NCI-H1436 treated with DMSO at 0.1 percent for 48 hours (cell line): ENCODE data around the gene BBS4.

ENCODE experiments used
- DNase-seq: peaks from one replicate; lab custom pipeline; 2025; lab: John Stamatoyannopoulos, UW

Gene BBS4

DNA sequence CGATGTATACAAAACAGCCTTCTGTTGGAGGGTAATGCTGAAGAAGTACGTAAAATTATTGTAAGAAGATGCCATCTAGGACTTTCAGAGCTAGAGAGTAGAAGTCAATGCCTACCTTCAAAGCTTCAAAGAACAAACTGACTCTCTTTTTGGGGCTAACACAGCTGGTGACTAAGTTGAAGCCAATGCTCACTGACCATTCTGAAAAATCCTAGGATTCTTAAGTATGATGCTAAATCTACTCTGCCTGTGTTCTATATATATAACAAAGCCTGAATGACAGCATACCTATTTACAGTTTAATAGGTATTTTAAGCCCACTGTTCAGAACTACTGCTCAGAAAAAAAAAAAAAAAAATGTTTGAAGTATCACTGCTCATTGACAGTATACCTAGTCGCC is 78.6 kb downstream of the BBS4 start:
- DNase-seq = no peak

DNA sequence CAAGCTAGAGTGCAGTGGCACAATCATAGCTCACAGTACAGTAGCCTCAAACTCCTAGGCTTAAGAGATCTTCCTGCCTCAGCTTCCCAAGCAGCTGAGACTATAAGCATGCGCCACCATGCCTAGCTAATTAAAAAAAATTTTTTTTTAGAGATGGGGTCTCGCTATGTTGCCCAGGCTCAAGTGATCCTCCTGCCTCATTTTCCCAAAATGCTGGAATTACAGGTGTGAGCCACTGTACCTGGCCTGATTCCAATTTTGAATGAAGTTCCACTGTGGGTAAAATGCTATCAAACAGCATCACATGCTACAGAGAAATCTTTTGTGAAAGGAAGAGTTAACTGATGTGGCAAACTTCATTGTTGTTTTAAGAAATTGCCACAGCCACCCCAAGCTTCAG is 80.0 kb downstream of the BBS4 start:
- DNase-seq = no peak

DNA sequence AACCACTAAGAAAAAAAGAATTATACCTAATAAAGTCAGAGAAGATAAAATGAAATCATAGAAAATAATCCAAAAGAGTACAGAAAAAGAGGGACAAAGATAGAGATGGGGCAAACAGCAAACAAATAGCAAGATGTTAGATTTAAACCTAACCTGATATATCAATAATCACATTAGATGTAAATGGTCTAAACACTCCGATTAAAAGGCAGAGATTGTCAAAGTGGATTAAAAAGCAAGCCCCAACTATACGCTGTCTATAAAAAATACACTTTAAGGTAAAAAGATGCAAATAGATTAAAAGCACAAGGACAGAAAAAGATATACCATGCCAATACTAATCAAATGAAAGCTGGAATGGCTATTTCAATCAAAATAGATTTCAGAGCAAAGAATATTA is 80.8 kb downstream of the BBS4 start:
- DNase-seq = no peak

DNA sequence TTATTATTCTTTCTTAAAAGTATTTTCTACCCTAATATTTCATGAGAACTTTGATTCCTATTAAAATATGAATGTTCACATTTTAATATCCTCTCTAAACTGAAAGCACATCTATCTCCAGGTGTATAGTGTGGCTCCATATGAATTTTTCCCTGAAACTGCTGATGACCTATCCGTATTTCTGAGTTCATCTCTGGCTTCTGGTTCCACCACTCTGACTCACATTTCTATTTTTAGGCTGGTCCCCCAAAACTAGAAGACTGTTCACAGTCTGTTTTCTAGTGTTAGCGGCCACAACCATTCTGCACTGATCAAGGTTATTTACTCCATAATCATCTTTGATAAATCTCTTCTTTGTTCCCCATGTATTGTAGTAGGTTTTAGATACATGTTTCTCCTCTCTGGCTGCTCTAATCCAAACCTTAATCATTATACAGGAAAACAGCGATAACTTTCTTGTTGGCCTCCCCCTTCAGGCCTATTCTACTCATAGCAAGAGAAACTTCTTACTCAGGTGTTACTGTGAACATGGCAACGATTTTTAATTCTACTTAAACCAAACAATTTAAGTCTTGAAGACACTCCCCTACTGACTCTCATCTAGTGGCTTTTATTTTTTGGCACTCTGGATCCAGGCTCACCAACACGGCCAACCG is 84.8 kb downstream of the BBS4 start:
- no peak for DNase-seq

DNA sequence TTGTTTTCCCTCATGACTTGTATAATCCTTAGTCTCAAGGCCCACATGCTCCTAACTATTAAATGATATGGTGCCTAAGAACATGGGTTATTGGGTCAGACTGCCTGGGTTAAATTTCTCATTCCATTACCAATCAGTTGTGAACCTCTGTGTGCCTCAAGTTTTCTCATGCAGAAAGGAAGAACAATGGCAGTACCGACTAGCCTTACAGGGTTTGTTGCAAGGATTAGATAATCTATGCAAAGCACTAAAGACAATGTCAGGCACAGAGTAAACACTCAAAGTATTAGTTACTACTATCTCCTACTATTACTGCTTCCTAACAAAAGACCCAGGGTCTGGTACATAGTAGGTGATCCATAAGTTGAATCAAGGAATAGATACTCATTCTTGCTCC is 85.3 kb downstream of the BBS4 start:
- no peak for DNase-seq

DNA sequence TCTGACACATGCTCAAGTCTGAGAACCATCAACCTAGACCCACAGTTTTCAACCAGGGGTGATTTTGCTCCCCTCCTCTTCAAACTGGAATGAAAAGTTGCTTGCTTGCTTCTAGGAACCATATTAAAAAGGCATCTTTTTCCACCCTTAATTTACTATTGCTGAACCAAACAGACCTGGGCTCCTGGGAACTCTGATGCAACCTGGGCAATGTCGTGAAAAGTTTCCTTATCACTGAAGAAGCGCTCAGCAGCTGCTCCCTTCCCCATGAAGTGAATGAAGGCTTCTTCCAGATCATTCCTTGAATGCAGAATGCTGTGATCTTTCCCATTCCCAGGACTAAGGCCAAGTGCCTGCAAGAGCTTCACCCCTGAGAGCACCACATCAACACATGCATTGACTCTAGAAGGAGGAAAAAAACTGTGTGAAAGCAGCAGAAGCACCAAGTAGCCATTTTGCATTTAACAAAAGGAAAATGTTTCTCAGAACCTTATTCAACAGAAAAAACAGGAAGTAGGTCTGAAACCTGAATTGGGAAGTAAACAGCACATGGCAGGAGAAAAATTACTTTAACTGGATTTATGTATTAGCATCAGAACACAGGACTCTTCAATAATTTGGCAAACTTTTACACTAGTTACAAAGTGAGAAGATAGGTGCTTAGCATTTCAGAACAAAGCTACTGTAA is 88.8 kb downstream of the BBS4 start:
- no peak for DNase-seq

DNA sequence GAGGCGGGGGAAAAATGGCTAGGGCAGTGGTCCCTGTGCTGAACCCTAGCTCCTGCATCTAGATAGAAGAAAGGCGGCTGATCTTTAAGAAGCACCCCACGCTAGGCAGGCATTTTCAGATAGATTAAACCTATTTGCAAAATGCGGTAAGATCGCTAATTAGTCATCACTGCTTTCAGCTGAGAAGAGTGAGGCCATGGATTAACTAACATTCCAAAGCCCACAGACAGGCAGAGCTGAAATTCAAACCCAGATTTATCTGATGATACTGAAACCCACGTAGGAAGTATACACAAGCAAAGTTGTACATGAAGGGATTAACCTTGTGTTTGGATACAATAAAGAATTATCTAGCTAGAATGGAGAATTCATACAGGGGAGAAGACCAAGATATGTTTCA is 92.8 kb downstream of the BBS4 start:
- no peak for DNase-seq

DNA sequence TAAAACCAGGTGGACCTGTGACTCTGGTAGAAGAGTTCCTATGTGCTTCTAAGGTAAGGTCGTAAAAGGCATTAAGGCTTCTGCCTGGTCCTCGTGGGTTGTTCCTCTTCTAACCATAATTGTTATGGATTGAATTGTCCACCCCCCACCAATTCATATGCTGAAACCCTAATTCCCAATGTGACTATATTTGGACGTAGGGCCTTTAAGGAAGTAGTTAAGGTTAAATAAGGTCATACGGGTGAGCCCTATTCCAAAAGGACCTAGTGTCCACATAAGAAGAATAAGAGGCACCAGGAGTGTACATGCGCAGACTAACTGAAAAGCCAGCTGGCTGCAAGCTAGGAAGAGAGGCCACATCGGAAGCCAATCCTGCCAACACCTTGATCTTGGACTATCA is 95.6 kb downstream of the BBS4 start:
- DNase-seq = no peak

DNA sequence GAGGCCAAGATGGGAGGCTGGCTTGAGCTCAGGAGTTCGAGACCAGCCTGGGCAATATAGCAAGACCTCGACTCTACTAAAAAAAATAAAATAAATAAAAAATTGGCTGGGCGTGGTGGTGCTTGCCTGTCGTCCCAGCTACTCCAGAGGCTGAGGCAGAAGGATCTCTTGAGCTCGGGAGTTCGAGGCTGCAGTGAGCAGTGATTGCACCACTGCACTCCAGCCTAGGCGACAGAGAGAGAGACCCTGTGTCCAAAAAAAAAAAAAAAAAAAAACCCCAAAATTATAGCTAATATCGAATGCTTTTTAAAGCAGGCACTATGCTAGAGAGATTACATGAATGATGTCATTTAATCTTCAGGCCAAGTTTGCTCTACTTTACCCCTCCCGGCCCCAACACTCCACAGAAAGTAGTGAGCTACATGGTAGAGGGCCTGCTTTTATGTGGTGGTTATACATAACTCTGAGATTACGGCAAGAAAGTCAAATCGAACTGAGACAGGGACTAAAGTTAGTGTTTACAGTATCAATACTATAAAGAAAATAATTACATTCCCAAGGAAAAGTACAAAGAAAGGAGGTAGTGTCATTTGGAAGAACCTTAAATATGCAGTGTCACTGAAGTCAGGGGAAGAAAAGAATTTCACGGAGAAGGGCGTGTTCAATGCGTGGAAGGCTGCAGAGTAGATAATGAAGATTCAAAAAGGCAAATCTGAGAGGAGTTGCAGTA is 96.4 kb downstream of the BBS4 start:
- DNase-seq = no peak

DNA sequence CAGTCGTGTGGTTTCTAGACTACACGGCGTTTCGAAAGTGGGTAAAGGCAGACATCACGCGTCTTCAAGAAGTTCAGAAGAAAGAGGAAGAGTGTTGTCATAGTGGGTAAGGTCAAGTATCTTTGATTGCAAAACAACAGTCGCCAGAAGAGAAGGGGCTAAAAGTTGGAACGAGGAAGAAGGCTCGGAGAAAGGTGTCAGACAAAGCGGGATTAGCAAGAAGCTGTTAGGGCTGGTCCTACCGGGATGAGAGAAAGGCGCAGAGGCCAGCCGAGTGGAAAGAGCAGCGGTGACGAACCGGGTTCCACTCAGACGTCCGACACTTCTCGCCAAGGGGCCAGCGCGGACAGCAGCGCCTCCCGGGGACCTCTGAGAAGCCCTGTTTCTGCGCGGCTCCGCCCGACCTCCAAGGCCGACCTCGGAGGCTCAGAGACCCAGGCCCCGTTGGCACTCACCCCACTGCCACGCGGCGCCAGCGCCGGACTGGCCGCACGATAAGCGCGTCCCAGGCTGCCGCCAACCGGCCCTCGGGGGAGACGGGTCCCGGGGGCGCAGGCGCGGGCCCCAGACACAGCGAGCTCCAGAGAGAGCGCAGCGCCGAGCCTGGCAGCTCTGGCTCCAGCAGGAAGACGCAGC is 97.1 kb downstream of the BBS4 start:
- DNase-seq = no peak

DNA sequence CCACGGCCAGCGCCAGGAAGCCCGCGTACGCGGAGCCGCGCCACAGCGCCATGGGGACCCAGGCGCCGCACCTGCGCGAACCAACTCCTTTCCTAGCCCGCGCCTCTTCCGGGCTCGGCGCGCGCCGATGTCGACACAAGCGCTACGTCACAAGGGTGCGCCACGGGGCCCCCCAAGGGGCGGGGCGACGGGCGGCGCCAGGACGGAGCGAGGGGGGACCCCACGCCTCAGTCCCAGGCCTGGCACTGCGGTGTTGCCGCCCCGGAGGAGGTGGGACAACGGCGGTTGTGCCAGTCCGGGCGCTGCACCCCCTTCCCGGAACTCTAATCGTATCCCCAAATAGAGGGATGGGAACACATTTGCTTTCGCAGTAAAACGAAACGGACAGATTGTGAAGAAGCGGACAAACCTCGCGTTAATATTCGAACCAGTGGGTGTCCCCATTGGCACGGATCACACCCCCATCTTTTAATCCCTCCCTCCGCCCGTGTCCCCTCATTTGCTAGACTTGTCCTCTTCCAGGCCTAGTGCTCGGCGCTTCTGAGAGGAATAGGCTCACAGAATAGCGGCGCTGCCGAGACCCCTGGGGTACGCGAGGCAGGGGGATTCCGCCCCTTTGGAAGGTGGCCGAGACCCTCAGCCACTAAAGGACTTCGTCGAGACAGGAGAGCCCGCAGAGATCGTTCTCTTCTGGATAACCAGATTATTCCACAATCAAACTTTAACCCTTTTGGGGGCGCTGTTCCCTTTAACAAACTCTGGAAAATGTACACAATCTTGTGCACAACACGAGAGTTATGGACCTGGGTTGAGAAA is 97.8 kb downstream of the BBS4 start, which contains the start of gene ADPGK:
Gene ADPGK (minus strand): TSS at position 119 of the 816 bp plus-strand sequence. CDS start 67 bp downstream, at position 52.
- DNase-seq = peak; percentile 59

DNA sequence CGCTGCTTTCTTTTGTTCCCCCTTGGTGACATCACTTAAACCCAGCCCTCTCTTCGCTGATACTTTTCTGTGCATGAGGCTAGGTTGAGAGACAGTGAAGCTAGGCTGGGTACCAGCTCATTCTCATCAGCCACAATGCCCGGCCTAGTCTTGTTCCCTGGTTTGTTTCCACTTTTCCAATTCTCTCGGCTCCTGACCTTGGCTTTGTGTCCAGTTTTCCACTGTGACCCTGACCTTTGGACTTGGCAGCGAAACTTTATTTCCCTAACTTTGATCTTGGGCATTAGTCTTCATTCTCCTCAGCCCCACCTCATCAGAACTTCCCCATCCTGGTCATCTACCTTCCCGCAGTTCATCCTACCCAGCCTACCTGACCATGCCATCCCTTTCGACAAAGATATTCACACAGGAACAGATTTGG is 98.5 kb downstream of the BBS4 start:
- no peak for DNase-seq

DNA sequence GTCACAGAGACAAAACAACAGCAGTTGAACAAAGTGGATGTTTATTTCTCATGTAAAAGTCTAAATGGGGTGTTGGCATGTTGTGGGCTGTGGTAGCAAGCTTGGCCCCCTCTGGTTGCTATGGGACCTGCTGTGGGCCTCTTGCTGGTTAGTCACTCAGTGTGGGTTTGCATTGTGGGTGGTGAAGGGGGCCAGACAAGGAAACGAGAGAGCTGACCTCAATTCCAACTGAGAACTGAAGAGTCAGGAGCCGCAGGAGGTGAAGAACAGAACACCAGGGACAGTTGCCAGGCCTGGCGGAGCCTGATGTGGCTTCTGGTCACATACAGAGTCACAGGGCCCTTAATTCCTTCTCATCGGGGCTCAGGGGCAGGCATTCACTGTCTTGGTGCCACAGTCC is 99.4 kb downstream of the BBS4 start:
- DNase-seq = no peak

DNA sequence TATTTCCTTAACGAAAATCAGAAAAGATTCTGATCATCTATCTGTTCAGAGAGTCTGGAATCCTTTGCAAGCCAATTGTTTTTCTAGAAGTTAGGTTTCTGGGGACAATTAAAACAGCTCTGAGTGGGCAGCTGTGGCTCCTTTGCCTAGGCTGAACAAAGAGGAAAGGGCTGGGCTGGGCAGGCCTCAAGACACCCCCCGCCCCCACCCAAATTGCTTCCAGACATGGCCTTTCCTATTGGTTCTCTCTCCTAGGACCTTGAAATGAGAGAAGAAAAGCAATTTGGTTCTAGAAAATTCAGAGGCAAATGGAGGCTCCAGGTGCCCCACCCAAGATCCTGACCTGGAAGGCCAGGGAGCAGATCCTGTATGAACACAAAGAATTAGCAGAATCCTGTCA is 99.8 kb downstream of the BBS4 start:
- no peak for DNase-seq

DNA sequence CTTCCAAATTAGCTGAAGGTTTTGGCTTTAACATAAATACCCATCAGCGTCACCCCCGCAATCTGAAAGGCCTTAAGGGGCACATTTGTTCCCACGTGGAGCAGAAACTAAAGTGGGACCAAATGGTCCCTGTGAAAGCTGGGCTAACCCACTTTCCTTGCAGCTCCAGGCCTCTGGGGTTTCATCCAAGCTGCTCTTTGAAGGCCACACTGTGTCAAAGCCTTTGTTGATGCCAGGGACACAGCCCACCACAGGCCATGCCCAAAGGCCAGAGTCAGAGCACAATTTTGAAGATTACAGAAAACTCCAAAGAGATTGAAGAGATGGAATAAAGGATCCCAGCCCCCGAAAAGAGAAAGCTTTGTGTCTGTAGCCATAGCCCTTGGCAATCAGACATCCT is 100.2 kb downstream of the BBS4 start:
- no peak for DNase-seq

DNA sequence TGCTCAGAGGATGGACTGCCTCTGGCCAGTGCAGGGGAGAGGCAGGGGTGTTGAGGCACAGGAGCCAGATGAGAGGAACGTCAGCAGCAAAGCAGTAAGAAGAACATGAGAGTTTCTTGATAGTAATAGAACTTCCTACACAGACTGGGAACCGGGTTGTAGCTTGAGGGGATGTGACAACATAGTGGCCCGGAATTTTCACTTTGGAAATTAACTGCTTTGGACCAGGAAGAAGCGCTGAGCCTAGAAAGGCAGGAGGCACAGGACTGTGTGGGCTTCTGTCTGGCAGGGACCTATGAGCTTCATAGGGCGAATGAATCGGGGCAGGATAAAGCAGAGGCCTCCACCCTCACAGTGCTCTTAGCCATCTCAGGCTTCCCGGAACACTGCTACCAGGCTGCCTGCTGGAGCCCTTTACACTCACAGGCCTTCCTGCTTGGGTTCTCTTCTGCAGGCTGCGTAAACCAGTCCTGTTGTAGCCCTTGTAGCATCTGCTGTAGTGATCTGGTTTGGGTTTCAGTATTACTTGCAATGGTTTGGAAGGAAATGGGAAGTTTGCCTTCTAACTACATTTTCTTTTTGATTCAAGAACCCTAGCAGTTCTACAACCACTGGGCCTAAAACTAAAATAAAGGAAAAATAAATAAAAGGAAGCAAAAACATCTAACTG is 100.8 kb downstream of the BBS4 start:
- DNase-seq = no peak

DNA sequence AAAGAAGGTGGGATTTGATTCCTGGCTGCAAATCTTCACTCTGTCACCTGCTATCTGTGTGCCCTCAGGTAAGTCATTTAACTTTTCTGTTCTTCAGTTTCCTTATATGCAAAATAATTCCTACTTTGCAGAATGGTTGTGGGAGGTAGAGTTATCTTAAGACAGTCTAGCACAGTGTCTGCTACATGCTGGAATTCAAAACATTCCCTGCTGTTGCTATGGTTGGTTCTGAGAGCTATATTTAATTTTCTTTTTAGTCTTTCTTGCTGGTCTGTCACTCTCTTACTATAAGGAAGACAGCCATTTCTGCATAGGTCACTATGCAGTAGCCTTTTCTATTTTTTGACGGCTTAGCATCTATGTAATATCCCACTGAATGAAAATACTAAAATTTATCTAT is 101.5 kb downstream of the BBS4 start:
- no peak for DNase-seq
